Panc1 (cell line): ENCODE data around the gene HOXA4. TPM values are rescaled to one million over a fixed set of nuclear protein-coding genes. Genes with fewer than 3 reads are reported as not detected.

Experiments used
- ATAC-seq: fragments of 200-7000 bp; cut with Tn5 transposase; 2 replicates; pipeline ENCODE4 v1.9.1; 2020; ENCODE audit warnings: mild to moderate bottlenecking, moderate library complexity
- BruUV-seq: library from RNA; stranded (reverse); fragments of 400-500 nt; replicated peaks from 2 replicates; lab custom pipeline; 2021; lab: Mats Ljungman, UMichigan
- CTCF ChIA-PET: fragments of 300-600 bp; sonication (Branson Sonifier 250); formaldehyde crosslinking; loops from one replicate; lab custom pipeline; 2022; ENCODE audit warnings: antibody characterized with exemption; lab: Charles Lee
- POLR2A ChIA-PET: fragments of 300-600 bp; sonication (Branson Sonifier 250); formaldehyde crosslinking; loops from one replicate; lab custom pipeline; 2022; ENCODE audit warnings: antibody characterized with exemption; lab: Charles Lee
- DNase-seq: peaks from one replicate; pipeline ENCODE4 v3.0.0-alpha.2; 2010; ENCODE audit warnings: low read depth, low spot score
- H3K27ac ChIP-seq: 2 replicates; pipeline ENCODE4 v1.5.1; 2011; ENCODE audit warnings: mild to moderate bottlenecking, low read length, inconsistent platforms
- H3K27me3 ChIP-seq: fragments of 200-500 bp; sonication (Bioruptor generic); 2 replicates; pipeline ENCODE4 v1.6.0; 2014; ENCODE audit warnings: low read length, inconsistent platforms; ENCODE audit not compliant: control insufficient read depth, insufficient read depth
- H3K36me3 ChIP-seq: fragments of 200-500 bp; sonication (Bioruptor generic); 2 replicates; pipeline ENCODE4 v1.5.1; 2014; ENCODE audit warnings: inconsistent platforms, mild to moderate bottlenecking, low read length, moderate library complexity; ENCODE audit not compliant: control insufficient read depth, insufficient read depth
- H3K4me1 ChIP-seq: 2 replicates; pipeline ENCODE4 v1.5.1; 2011; ENCODE audit warnings: inconsistent platforms, mild to moderate bottlenecking, low read length, moderate library complexity; ENCODE audit not compliant: control insufficient read depth, insufficient read depth
- H3K4me3 ChIP-seq, 2 experiments: 2 replicates each; pipeline ENCODE4 v1.5.1; 2011 to 2012; ENCODE audit warnings: low read depth in 2 of 2, low read length in 2 of 2, mild to moderate bottlenecking in 2 of 2, inconsistent platforms in 1 of 2, moderate library complexity in 1 of 2
- H3K9me3 ChIP-seq: fragments of 200-500 bp; sonication (Bioruptor generic); 2 replicates; pipeline ENCODE4 v1.5.1; 2014; ENCODE audit warnings: low read depth, mild to moderate bottlenecking, inconsistent platforms, low read length, moderate library complexity; ENCODE audit not compliant: control insufficient read depth, insufficient read depth
- POLR2AphosphoS5 ChIP-seq: IDR thresholded peaks from 2 replicates; pipeline ENCODE4 v1.6.1; 2012; ENCODE audit warnings: mild to moderate bottlenecking, low read depth, low read length, moderate library complexity
- SIN3A ChIP-seq: IDR thresholded peaks from 2 replicates; pipeline ENCODE4 v1.6.1; 2012; ENCODE audit warnings: low read depth, mild to moderate bottlenecking, low read length, moderate library complexity, borderline replicate concordance; ENCODE audit not compliant: insufficient read depth
- TCF7L2 ChIP-seq: IDR thresholded peaks from 2 replicates; pipeline ENCODE4 v1.6.1; 2011; ENCODE audit warnings: mild to moderate bottlenecking, low read depth, low read length, inconsistent platforms
- in situ Hi-C: cut with HindIII; loops from 2 replicates; pipeline ENCODE4 v1.10.0; 2016; ENCODE audit warnings: low sequenced_read_pairs, low pct_unique_long_range_greater_than_20kb
- intact Hi-C: fragments of 100-400 bp; cut with micrococcal nuclease; formaldehyde crosslinking; loops from one replicate; pipeline ENCODE4 v1.10.0; 2022; ENCODE audit not compliant: unreplicated experiment
- total RNA-seq: library from RNA; stranded (reverse); gene quantifications from one replicate; pipeline ENCODE4 v1.2.1, GENCODE V29; 2021; ENCODE audit not compliant: unreplicated experiment
- TF ChIP-seq, protein P1 (sequence below), 2 experiments: IDR thresholded peaks; 2 replicates each; pipeline ENCODE4 v1.6.1; 2011 to 2012; ENCODE audit warnings: low read depth in 2 of 2, control low read depth in 1 of 2, low read length in 1 of 2, mild to moderate bottlenecking in 1 of 2, moderate library complexity in 1 of 2; ENCODE audit not compliant: insufficient read depth in 1 of 2
- TF ChIP-seq, protein P2 (sequence below): fragments of 450-650 bp; IDR thresholded peaks from 2 replicates; pipeline ENCODE4 v1.5.1; 2017; ENCODE audit warnings: mild to moderate bottlenecking

Gene HOXA4
- total RNA-seq, 1 experiment from 2014 or later = 0.39 TPM

DNA sequence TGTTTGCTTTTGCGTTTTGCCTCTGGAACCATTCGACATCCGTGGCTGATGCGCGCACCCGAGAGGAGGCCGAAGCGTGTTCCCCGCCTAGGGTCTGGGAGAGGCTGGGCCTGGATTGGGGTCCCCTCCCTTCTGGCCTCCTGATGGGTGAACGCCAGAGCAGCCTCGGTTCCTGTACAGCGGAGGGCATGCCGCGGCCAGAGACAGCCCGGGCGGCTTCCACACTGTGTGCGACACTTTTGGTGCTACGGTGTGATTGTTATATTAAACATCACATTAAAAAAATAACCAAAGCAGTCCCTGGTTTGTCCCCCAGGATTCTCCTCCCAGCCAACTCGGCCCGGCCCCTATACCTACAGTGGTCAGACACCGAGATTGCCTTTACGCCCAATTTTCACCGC is 29.6 kb upstream of the HOXA4 start:
- ATAC-seq = peak; percentile 2
- POLR2A ChIA-PET = interaction anchor here (0.6 kb wide), 1 partner anchor 168 kb away, joined by 5 read pairs; no protein-coding TSS in a partner anchor

DNA sequence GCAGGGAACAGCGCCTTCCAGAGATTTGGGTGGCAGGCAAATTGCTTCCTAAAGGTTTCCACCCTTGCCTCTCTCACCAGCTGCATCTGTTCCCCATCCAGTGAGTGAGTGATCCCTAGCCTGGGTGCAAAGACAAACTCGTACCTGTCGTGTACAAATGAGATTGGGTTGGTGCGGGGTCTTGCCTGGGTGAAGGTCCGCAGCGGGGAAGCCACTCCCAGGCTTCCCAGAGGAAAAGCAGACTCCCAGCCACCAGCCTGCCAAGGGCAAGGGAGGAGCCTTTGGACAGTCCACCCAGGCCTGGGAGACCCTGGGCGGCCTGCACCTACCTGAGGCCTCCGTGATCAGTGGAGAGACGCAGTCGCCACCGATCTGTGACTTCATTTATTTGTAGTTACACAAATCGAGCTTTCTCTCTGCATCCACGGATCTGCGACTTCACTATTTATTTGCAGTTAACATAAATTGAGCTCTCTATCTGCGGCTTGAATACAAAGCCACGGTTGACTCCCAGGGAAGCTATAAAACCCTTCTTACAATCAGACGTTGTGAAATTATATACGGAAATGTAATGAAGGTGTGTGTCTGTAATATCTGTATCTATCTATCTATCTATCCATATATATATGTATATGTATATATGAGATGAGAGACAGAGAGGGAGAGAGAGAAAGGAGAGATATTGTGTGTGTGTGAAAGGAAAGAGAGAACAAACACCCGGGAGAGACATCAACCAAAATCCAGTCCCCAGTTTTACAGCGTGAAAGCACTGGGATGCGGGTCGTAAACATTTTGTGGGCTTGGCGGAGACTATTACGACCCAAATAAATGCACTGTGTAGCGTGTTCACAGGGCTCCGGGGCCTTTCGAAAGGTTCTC is 28.9 kb upstream of the HOXA4 start:
- intact Hi-C loops = loop anchor here (2.0 to 5.0 kb wide), 2 partner anchors 477 to 782 kb away; no protein-coding TSS in a partner anchor
- BruUV-seq = no TSS peak
- in situ Hi-C loops = no loop called here
- ChIA-PET POLR2A (interaction anchor here (0.6 kb wide), 1 partner anchor 167 kb away, joined by 5 read pairs; no protein-coding TSS in a partner anchor), CTCF (interaction anchor here (0.5 to 1.2 kb wide), 3 partner anchors 316 to 866 kb away, joined by 3 to 4 read pairs (median 3); no protein-coding TSS in a partner anchor)
- ATAC-seq = no peak
- DNase-seq = no peak
- Histone ChIP-seq H3K4me3 (no peak overlapping the region), H3K9me3 (no peaks in the 10 kb centered on the region), H3K36me3 (no peaks in the 10 kb centered on the region; the same call in 1 of the 2 replicates), H3K4me1 (0 out of 2 replicates have a peak, but pooled peaks cover 3% of the 10 kb centered on the region), H3K27me3 (no peaks in the 10 kb centered on the region), H3K27ac (no peak overlapping the region)
- TF ChIP-seq, protein P1, sequence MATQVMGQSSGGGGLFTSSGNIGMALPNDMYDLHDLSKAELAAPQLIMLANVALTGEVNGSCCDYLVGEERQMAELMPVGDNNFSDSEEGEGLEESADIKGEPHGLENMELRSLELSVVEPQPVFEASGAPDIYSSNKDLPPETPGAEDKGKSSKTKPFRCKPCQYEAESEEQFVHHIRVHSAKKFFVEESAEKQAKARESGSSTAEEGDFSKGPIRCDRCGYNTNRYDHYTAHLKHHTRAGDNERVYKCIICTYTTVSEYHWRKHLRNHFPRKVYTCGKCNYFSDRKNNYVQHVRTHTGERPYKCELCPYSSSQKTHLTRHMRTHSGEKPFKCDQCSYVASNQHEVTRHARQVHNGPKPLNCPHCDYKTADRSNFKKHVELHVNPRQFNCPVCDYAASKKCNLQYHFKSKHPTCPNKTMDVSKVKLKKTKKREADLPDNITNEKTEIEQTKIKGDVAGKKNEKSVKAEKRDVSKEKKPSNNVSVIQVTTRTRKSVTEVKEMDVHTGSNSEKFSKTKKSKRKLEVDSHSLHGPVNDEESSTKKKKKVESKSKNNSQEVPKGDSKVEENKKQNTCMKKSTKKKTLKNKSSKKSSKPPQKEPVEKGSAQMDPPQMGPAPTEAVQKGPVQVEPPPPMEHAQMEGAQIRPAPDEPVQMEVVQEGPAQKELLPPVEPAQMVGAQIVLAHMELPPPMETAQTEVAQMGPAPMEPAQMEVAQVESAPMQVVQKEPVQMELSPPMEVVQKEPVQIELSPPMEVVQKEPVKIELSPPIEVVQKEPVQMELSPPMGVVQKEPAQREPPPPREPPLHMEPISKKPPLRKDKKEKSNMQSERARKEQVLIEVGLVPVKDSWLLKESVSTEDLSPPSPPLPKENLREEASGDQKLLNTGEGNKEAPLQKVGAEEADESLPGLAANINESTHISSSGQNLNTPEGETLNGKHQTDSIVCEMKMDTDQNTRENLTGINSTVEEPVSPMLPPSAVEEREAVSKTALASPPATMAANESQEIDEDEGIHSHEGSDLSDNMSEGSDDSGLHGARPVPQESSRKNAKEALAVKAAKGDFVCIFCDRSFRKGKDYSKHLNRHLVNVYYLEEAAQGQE (IDR thresholded peaks at IDR 0.05; ENCODE audit: insufficient read depth in 1 of 2, low read depth in 2 of 2, low read length in 1 of 2) = no peak
- TF ChIP-seq POLR2AphosphoS5 = no peak
- TF ChIP-seq, protein P2, sequence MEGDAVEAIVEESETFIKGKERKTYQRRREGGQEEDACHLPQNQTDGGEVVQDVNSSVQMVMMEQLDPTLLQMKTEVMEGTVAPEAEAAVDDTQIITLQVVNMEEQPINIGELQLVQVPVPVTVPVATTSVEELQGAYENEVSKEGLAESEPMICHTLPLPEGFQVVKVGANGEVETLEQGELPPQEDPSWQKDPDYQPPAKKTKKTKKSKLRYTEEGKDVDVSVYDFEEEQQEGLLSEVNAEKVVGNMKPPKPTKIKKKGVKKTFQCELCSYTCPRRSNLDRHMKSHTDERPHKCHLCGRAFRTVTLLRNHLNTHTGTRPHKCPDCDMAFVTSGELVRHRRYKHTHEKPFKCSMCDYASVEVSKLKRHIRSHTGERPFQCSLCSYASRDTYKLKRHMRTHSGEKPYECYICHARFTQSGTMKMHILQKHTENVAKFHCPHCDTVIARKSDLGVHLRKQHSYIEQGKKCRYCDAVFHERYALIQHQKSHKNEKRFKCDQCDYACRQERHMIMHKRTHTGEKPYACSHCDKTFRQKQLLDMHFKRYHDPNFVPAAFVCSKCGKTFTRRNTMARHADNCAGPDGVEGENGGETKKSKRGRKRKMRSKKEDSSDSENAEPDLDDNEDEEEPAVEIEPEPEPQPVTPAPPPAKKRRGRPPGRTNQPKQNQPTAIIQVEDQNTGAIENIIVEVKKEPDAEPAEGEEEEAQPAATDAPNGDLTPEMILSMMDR = no peak
- no peak for TF ChIP-seq TCF7L2
- TF ChIP-seq SIN3A = no peak

More for the DNA sequence above, 29.6 kb upstream of the HOXA4 start:
- no peaks in the 10 kb centered on the region; the same call in 1 of the 2 replicates for H3K36me3 ChIP-seq
- no peaks in the 10 kb centered on the region for H3K27me3 ChIP-seq
- no peak for DNase-seq
- CTCF ChIA-PET = interaction anchor here (0.5 to 2.5 kb wide), 6 partner anchors 10 to 837 kb away, joined by 3 to 24 read pairs (median 4); no protein-coding TSS in a partner anchor
- TF ChIP-seq POLR2AphosphoS5 (no peak), SIN3A (no peak), TCF7L2 (no peak)
- TF ChIP-seq, protein P1 (IDR thresholded peaks at IDR 0.05; ENCODE audit: insufficient read depth in 1 of 2, low read depth in 2 of 2, low read length in 1 of 2) = no peak
- TF ChIP-seq, protein P2 = no peak
- H3K4me3 ChIP-seq = peak overlapping the region; percentile 71 to 80
- H3K9me3 ChIP-seq = no peaks in the 10 kb centered on the region
- H3K27ac ChIP-seq = peak overlapping the region; percentile 81
- in situ Hi-C loops (no loop called here), intact Hi-C loops (loop anchor here (2.0 to 5.0 kb wide), 2 partner anchors 477 to 783 kb away; no protein-coding TSS in a partner anchor)
- no TSS peak for BruUV-seq
- no peaks in the 10 kb centered on the region for H3K4me1 ChIP-seq
